Brain microvascular endothelial cell (primary cell): ENCODE measurements around the gene EDDM3A.
"Not testable (repeated sequence)": the region's sequence is repeated elsewhere in the genome, so short reads cannot be mapped to it uniquely, and the experiment has no call there.

ENCODE experiments used
- DNase-seq: peaks from one replicate; pipeline ENCODE4 v3.0.0-alpha.2; 2020
- H3K27ac ChIP-seq: fragments of 250-450 bp; sonication (Bioruptor Pico); 2 replicates; pipeline ENCODE4 v1.5.1; 2020; ENCODE audit warnings: mild to moderate bottlenecking, moderate library complexity
- H3K27me3 ChIP-seq: fragments of 250-450 bp; sonication (Bioruptor Pico); replicated peaks from 2 replicates; pipeline ENCODE4 v1.5.1; 2020; ENCODE audit warnings: mild to moderate bottlenecking
- H3K36me3 ChIP-seq: fragments of 250-450 bp; sonication (Bioruptor Pico); replicated peaks from 2 replicates; pipeline ENCODE4 v1.5.1; 2020; ENCODE audit warnings: mild to moderate bottlenecking
- H3K4me3 ChIP-seq: 2 replicates; pipeline ENCODE4 v1.5.1; 2011; ENCODE audit warnings: low read depth, mild to moderate bottlenecking, control low read depth, low read length, moderate library complexity
- in situ Hi-C: cut with HindIII; loops from 2 replicates; pipeline ENCODE4 v1.10.0; 2017; ENCODE audit warnings: low sequenced_read_pairs, low pct_ligation_motif_present
- TF ChIP-seq, protein P1 (sequence below): IDR thresholded peaks from 2 replicates; pipeline ENCODE4 v1.5.1; 2011; ENCODE audit warnings: low read depth, mild to moderate bottlenecking, moderate library complexity, low read length, control low read depth, inconsistent platforms; ENCODE audit errors: missing control alignments

Gene EDDM3A

DNA sequence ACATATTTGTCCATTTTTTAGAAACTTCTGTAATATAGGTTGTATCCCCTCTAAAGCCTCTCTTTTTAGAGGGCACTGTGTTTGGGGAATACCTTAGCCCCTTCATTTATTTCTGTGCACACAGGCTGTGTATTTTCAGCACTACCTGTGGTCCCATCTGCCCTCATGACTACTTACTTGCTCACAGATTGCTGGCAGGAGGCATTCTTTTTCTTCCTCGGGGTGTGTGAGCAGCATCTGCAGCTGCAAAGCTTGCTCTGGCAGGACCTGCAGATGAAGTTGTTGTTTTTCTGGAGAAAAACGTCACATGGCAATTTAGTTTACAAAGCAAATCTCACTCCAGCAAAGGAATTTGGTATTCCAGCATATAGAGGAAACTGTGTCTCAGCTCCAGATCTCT lies 32.8 kb upstream of the EDDM3A start:
- Histone ChIP-seq H3K27ac (no peak overlapping the region), H3K36me3 (no peaks in the 10 kb centered on the region), H3K4me3 (no peak overlapping the region), H3K27me3 (no peaks in the 10 kb centered on the region)
- TF ChIP-seq, protein P1, sequence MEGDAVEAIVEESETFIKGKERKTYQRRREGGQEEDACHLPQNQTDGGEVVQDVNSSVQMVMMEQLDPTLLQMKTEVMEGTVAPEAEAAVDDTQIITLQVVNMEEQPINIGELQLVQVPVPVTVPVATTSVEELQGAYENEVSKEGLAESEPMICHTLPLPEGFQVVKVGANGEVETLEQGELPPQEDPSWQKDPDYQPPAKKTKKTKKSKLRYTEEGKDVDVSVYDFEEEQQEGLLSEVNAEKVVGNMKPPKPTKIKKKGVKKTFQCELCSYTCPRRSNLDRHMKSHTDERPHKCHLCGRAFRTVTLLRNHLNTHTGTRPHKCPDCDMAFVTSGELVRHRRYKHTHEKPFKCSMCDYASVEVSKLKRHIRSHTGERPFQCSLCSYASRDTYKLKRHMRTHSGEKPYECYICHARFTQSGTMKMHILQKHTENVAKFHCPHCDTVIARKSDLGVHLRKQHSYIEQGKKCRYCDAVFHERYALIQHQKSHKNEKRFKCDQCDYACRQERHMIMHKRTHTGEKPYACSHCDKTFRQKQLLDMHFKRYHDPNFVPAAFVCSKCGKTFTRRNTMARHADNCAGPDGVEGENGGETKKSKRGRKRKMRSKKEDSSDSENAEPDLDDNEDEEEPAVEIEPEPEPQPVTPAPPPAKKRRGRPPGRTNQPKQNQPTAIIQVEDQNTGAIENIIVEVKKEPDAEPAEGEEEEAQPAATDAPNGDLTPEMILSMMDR: no peak
- in situ Hi-C loops: no loop called here
- DNase-seq: no peak

- no peak overlapping the region for H3K4me3 ChIP-seq
- peak; percentile 73 for DNase-seq
- no peak overlapping the region for H3K27ac ChIP-seq
- no peaks in the 10 kb centered on the region for H3K36me3 ChIP-seq
- in situ Hi-C loops: no loop called here
- TF ChIP-seq, protein P1: no peak
- H3K27me3 ChIP-seq: no peaks in the 10 kb centered on the region
These were observed 31.0 kb upstream of the EDDM3A start for GRCh38 chr14:20714593-20715250.

DNA sequence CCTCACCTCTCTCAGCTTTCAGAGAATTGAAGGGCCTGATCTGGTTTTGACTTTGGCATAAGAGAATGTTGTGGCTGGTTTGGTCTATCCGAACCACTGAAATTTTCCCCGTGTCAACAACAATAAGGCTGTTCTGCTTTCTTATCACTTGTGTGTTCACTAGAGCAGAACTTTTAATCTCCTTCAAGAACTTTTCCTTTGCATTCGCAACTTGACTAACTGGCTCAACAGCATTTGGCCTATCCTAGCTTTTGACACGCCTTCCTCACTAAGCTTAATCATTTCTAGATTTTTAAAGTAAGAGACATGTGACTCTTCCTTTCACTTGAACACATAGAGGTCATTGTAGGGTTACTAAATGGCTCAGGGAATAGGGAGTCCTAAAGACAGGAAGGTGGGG lies 25.9 kb upstream of the EDDM3A start:
- no peak for DNase-seq
- in situ Hi-C loops: no loop called here

GRCh38 chr14:20720741-20721140 lies 24.9 kb upstream of the EDDM3A start:
- no peak for DNase-seq
- H3K27me3 ChIP-seq: peaks cover 10% of the 10 kb centered on the region
- in situ Hi-C loops: no loop called here

More for the DNA sequence above, 25.9 kb upstream of the EDDM3A start:
- H3K27me3 ChIP-seq: peaks cover 10% of the 10 kb centered on the region
- TF ChIP-seq, protein P1: no peak
- no peaks in the 10 kb centered on the region for H3K36me3 ChIP-seq
- no peak overlapping the region for H3K4me3 ChIP-seq
- H3K27ac ChIP-seq: no peak overlapping the region

GRCh38 chr14:20722016-20722415 lies 23.7 kb upstream of the EDDM3A start:
- TF ChIP-seq, protein P1: no peak
- in situ Hi-C loops: no loop called here
- no peak for DNase-seq
- Histone ChIP-seq H3K27ac (no peak overlapping the region), H3K36me3 (no peaks in the 10 kb centered on the region), H3K4me3 (no peak overlapping the region), H3K27me3 (peaks cover 10% of the 10 kb centered on the region)

More at GRCh38 chr14:20720741-20721140, 24.9 kb upstream of the EDDM3A start:
- TF ChIP-seq, protein P1: no peak
- no peak overlapping the region for H3K4me3 ChIP-seq
- no peak overlapping the region for H3K27ac ChIP-seq
- H3K36me3 ChIP-seq: no peaks in the 10 kb centered on the region

- DNase-seq: no peak
- TF ChIP-seq, protein P1: no peak
- H3K27ac ChIP-seq: no peak overlapping the region
- H3K27me3 ChIP-seq: peaks cover 10% of the 10 kb centered on the region
- H3K4me3 ChIP-seq: no peak overlapping the region
- H3K36me3 ChIP-seq: no peaks in the 10 kb centered on the region
- in situ Hi-C loops: no loop called here
These were observed 22.2 kb upstream of the EDDM3A start for GRCh38 chr14:20723488-20723887.

DNA sequence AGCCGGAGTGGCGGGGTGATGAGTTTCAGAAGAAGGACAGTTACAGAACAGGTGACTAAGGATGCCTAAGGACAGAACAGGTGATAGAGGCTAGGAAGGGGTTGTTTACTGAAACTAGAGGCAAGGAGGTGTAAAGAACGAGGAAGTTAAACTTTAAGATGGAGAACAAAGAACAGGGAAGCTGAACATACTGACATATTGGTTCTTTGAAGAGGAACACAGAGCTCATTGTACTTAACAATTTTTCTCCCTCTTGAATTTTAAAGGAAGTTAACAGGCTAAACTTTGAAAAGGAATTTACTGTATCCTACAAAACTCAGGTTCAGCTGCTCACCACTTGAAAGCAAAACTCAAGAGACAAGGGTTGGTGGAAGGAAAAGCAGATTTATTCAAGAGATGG lies 19.6 kb upstream of the EDDM3A start:
- H3K27me3 ChIP-seq, H3K27ac ChIP-seq, DNase-seq, H3K4me3 ChIP-seq, in situ Hi-C loops, H3K36me3 ChIP-seq: not testable (repeated sequence)
